Measurements from ENCODE around the gene ANKRD28.

GRCh38 chr3:15778332-15778858 lies 19.4 kb downstream of the ANKRD28 start:
- TF ChIP-seq ZFP36 (IDR thresholded peaks at IDR 0.05; ENCODE audit: low read depth, low read length, partially characterized antibody) (no peak), PATZ1 (CRISPR knock-in tag; IDR thresholded peaks at IDR 0.05; ENCODE audit: borderline replicate concordance) (no peak), ZC3H4 (CRISPR knock-in tag; IDR thresholded peaks at IDR 0.05; ENCODE audit: borderline replicate concordance) (no peak), TBP (optimal IDR thresholded peaks at IDR 0.05; ENCODE audit: low read depth, low read length) (no peak), SMAD1 (IDR thresholded peaks at IDR 0.05; ENCODE audit: low read depth, low read length, partially characterized antibody) (no peak), POLR2A (conservative IDR thresholded peaks at IDR 0.05) (no peak), NRF1 (conservative IDR thresholded peaks at IDR 0.05 in 1 of 2, IDR thresholded peaks at IDR 0.05 in 1 of 2) (no peak)

All from K562 (cell line).